Stimulated activated CD4-positive, alpha-beta T cell treated with anti-CD3 and anti-CD28 coated beads, Interleukin-1b, Interleukin-23, amount 100 ng/mL, for 4 hours (primary cell): Measurements from ENCODE around the gene POPDC3.

Experiments
- DNase-seq, 2 donors: peaks; one replicate each; pipeline ENCODE4 v3.0.0-alpha.2; 2020; ENCODE audit warnings: low read depth in 2 of 2

Gene POPDC3

DNA sequence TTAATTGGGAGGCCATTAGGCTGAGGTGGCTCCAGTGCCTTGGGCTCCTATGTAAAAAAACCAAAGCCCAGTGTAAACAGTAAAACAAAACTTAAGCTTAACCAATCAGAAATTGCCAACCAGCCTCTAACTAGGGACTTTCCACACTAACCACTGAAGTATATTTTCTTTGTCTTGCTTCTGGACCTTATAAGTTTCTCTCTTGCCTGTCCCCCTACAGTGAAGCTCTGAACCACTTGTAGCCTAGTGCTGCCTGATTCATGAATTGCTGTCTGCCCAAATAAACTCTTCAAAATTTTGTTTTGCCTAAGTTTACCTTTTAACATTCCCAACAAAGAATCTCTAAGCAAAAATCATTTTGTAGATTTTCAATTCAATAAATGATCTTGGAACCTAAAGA lies 28.2 kb downstream of the POPDC3 start:
- DNase-seq = no peak

DNA sequence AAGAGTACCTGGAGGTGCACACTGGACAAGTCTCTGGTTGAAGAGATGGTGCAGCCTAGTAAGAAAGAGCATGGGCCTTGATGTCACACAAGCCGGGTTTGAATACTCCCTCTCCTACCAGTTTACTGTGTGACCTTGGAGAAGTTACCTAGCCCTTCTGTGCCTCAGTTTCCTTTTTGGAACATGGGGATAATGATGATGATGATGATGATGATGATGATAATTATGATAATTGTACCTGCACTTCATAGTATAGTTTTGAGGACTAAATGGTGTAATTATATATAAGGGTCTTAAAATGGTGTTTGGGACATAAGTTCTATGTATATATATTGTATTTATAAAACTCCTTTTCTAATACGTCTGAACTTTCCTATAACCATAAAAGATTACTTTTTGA lies 41.7 kb downstream of the POPDC3 start:
- DNase-seq = no peak

DNA sequence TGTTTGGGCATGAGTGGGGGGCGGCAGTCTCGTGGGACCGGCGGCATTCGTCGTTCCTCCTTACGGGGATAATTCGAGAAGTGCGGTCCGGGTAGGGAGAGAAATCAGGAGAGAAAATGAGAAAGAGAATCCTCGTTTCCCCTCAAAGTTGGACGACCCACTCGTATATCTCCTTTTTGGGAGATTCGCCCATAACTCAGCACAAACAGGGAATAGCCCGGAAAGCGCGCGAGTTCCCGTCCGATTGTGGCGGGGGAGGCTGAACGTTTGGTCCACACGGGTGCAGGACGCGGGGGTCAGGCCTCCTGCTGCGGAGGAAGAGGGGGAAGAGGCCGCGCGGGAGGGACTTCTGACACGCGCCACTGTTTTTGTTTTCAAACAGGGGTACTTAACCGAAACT lies 42.4 kb downstream of the POPDC3 start:
- no peak for DNase-seq

DNA sequence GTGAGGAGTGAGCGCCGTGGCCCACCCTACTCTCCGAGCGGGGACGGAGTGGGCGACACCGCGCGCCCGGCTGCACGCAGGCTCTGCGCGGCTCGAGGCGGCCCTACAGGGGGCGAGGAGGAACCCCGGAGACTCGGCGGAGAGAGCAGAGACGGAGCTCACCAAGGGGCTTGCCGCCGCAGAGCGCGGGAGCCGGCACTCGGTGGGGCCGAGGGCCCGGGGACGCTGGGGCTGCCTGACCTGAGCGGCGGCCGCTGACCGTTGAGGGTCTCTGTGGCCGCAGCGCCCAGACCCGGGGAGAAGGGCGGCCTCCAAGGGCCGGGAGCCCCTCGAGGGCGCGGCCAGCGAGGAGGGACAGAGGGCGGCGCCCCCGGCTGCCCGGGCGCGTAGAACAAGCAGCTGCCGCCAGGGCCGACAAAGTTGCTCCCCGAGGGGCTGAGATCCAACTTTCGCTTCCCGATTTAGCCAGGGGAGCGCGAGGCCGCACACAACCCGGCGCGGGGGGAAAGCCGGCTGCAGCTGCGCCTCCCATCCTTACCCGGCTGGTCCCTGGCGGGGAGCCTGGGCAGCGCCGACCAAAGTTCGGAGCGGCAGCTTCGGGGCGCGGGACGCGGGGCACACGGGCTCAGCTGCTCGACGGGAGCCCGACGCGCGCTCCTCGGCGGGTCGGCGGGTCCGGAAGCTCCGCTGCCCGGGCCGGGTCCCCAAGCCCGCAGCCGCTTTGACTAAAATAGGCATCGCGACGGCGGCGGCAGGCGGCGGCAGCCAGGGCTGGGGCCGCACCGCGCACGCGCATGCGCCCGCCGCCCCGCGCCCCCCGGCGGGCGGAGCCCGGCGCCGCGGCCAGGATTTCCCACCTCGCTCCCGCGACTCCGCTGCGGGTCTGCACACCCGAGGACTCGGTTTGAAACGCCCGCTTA lies 43.1 kb downstream of the POPDC3 start:
- DNase-seq = no peak

DNA sequence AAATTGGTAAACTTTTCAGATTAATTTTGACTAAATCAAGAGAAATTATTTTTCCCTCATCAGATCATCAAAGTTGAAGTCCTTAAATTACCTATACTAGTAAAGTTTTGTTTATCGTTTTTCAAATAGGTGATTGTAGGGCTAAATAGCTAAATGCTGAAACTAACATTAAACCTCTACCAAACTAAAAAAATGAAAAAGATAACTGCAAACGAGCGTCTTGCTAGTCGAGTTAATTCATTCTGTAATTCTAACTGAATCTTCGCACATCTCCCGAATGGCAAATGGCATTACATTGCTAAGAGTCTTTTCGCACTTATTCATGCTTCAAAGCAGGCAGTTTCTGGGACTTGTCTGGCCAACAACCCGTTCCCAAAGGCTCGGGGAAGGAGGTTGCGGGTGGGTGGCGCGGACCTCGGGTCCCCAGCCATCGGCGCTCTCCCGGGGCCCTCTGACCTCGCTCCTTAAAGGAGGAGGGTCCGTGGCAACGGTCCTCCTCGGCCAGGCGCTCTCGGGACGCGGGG lies 43.8 kb downstream of the POPDC3 start:
- DNase-seq = no peak

DNA sequence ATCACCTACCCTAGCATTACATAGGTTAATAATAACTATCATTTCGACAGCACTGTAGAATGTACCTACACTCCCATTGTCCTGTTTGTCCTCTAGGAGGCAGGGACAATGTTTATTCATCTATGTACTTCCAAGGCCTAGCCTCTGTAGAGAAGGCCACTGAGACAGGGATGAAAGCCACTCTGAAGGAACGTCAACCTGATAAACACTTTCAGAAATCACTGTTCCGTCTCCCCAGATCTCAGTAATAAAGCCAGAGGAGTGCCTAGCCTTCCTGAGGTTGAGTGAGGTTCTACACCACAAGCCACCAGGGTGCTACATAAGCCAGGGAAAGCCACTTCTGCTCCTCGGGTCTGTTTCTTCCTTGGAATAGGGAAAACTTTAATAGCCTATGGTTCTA lies 44.8 kb downstream of the POPDC3 start:
- DNase-seq = no peak

DNA sequence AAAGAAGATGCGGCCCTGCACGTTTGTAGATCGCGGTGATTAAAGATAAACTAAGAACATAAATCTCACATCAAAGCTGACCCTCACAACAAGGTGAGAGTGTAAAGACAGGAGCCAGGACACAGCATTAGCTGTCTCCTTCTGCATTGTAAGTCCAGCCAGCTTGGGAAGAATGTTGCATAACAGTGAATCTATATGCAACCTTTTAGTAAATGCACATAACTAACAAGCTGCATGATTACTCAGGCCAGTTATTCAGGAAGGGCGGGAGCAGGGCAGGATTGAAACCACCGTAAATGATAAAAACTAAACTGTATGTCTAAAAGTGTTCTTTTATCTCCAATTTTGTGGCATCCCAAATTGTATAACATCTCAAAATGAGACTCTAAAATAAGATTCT lies 57.1 kb downstream of the POPDC3 start:
- DNase-seq = no peak

DNA sequence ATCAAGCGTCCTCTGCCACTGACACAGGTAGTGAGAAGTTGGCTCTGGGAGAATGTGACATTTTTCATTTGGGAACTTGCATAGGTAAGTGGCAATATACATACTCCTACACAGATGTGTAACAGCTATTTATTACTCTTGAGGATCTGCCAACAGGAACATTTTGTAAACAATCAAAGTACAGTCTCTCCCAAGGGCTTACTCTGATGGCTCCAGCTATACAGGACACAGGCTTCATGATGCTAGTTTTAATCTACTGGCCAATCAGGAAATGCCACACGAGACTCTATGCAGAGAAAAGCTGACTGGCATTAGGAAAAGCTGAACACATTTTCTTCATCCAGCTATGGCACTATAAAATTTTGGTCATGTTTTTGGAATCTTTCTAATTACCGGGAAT lies 57.8 kb downstream of the POPDC3 start:
- DNase-seq = no peak

DNA sequence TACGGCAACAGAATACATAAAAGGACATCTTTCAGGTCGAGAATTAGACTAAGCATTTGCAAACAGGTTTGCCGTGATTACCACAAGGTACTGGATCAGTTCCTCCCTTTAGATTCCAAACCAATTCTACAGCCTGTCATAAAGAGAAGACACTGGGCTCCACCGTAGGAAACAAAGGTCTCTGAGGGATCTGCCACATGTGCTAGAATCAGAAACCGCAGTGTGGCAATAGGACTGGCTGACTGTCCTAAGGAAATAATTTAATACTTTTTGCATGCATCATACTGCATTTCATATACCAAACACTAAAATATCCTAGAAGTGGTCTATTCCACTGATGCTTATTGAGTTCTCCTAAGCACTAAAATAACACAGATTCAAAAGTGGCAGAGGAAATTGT lies 59.2 kb downstream of the POPDC3 start:
- DNase-seq = no peak

DNA sequence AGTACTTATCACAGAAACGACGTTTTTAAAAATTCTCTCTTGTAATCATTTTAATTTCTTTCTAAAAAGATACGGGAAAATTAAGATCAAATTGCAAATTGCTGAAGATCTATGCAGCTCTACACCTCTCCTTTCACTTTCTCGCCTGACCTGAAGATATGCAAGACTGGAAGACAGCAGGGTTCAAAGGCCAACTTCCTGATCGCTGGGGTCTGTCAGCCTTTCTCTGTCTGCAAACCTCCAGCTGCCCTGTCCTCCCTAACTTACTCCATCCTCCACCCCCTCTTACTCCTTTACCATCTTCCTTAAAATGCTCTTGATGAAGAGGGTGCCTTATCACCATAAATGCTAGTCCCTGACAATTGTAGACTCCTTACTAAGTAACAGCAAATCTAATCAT lies 63.7 kb downstream of the POPDC3 start:
- DNase-seq = no peak

DNA sequence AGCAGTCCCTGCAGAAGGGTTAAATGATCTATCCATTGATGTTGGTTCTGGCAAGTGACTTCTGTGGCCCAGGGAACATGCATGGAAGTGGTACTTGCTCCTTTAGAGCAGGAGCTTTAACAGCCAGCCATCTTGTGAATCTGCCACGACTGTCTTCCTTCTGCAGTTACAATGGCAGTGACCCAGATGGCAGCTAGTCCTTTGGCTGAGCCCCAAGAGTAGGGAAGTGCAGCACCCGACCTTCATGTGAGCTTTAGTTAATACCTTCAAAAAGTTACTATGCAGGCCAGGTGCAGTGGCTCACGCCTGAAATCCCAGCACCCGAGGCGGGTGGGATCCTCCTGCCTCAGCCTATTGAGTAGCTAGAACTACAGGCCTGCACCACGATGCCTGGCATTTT lies 66.4 kb downstream of the POPDC3 start:
- no peak for DNase-seq

DNA sequence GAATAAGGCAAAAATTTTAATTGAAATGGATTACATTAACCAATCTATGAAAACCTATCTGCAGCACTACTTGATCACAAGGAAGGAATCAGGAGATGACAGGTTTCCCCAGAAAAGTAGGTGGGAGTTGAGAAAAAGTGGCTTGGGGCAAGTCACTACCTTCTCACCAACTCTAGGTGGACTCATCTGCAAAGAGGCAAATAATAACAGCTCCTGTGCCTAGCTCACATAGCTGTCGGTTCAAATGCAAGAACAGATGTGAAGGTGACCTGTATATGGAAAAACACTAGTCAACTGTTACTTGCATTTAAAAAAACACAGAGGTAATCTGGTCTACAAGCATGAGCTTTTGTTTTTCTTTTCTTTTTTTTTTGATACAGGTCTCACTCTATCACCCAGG lies 67.2 kb downstream of the POPDC3 start:
- DNase-seq = no peak

DNA sequence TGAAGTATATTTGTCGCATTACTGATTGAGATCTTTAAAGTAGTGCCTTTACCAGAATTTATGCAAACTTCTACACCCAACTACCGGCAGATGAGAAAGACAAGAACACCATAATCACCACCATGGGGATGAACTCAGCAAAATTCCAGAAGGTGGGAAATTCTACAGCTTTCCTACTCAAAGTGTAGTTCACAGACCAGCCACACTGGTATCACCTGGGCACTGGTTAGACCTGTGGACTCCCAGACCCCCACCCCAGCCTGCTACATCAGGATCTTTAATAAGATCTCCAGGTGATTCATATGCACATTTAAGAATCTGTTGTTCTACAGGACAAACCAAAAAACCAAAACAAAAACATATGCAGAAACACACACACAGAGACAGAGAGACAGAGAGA lies 67.9 kb downstream of the POPDC3 start:
- DNase-seq = no peak

DNA sequence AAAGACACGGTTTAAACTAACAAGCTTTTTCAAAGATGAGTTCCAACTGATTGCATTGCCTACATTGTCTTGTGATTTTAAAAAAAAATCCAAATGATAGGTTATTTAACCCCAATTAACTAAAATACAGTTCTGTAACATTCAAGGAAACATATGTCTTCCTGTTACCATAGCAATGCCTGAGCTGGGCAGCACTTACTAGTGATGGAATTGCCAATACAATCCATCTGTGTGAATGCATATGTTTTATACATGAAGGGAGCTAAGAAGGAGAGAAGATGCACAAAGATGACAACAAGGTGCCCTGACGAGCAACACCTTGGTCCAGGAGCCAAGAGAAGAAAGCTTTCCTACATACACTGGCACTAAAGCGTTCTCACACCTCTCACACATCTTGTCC lies 68.7 kb downstream of the POPDC3 start:
- no peak for DNase-seq

DNA sequence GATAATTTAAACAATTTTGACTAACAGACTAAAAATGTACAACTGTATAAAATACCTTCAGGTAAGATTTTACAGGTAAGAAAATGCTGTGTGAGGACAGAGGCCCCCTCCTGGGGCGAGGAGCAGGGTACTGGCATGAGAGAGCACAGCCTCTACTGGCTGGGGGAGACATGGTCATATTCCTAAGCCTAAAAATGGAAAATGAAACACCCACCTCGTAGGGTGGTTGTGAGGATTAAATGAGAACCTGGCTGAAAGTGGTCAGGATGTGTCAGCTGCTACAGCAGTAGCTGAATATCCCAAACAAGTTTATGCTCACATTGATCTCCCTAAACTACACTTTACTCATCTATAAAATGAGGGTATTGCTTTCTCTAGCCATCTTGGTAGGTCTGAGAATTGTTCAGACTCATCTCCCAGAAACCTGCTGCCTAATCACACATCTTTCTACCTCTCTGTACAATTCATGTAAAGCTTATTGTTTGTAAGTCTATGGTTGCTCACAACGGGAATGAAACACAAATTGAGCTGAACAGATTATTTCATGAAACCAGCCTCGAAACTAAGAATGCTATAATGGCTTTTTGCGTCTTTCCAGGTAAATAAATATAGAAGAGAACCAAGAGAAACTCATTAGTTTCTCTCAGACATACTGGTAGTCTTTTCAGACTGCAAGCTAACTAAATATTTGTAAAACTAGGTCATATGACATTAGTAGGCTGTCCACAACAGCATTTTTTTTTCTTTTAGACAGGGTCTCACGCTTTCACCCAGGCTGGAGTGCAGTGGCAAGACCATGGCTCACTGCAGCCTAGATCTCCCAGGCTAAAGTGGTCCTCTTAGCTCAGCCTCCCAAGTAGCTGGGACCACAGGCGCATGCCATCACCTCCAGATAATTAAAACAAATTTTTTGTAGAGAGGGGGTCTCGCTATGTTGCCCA lies 69.6 kb downstream of the POPDC3 start:
- no peak for DNase-seq

DNA sequence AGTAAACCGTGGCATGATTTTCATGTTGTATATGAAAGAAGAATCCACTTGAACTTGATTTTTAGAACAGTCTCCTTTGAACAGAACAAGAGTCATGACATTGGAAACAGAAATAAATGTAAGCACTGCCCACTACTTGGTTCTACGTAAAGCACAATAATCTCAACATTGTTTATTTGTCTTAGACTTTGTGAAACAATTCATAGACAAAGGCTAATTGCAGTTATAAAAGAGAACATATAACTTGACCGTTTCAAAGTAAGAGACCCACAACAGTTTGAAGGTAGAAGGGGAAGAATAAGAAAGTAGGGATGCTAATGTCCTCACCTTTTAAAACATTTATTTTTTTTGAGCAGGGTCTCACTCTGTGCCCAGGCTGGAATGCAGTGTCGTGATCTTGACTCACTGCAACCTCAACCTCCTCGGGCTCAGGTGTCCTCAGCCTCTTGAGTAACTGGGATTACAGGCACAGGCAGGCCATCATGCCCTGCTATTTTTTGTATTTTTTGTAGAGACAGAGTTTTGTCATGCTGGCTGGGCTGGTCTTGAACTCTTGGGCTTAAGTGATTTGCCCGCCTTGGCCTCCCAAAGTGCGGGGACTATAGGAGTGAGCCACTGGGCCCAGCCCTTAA lies 71.1 kb downstream of the POPDC3 start:
- no peak for DNase-seq
